Dedifferentiated amniotic fluid mesenchymal stem cell (primary cell): ENCODE results near the gene FBXO4.
A peak's percentile ranks its signal among the peaks of the same experiment; 100 is the strongest.

ENCODE experiments used
- DNase-seq: peaks from one replicate; pipeline ENCODE4 v3.0.0-alpha.2; 2016; ENCODE audit errors: extremely low spot score

The FBXO4 gene, protein sequence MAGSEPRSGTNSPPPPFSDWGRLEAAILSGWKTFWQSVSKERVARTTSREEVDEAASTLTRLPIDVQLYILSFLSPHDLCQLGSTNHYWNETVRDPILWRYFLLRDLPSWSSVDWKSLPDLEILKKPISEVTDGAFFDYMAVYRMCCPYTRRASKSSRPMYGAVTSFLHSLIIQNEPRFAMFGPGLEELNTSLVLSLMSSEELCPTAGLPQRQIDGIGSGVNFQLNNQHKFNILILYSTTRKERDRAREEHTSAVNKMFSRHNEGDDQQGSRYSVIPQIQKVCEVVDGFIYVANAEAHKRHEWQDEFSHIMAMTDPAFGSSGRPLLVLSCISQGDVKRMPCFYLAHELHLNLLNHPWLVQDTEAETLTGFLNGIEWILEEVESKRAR

DNA sequence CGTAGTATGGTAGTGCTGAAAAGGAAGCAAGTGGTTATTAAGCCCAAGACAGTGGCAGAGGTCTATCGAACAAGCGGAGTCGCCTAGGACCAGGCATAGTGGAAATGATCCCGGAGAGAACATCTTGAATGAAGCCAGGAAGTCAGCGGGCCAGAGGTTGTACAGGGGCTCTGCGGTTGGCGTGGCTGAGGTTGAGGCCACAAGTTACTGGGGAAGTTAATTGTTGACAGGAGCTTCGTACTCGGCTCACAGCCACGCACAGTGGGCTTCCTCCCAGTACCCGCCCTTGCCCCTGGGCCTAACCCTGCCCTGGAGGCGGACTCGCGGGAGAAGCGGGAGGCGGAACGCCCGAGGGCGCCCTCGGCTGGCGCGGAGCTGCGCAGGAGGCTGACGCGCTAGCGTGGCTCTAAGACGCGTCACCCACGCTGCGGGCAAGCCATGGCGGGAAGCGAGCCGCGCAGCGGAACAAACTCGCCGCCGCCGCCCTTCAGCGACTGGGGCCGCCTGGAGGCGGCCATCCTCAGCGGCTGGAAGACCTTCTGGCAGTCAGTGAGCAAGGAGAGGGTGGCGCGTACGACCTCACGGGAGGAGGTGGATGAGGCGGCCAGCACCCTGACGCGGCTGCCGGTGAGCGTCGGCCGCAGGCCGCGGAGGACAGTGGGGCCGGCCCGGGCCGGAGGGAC is at the start of gene FBXO4:
FBXO4 (plus strand) TSS at position 410 of the 683 bp plus-strand sequence; CDS start at position 439, 29 bp downstream.
- DNase-seq, result peak; percentile 73

DNA sequence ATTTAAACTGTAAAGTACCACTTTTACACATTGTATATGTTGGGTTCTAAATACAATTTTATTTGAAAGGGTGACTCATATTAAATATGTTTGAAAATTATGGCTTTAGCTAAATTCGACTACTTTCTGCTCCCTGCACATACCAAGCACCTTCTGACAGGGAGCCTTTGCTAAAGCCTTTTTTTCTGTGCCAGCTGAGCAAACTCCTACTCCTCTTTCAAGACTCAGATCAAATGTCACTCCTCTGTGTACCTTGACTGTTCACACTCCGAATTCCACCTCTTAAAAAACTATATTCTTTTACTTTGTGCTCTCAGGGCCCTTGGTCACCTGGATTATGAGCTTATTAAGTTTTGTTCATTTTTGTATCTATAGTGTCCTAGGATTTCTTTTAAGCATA is 48.4 kb upstream of the FBXO4 start:
- DNase-seq, result no peak

DNA sequence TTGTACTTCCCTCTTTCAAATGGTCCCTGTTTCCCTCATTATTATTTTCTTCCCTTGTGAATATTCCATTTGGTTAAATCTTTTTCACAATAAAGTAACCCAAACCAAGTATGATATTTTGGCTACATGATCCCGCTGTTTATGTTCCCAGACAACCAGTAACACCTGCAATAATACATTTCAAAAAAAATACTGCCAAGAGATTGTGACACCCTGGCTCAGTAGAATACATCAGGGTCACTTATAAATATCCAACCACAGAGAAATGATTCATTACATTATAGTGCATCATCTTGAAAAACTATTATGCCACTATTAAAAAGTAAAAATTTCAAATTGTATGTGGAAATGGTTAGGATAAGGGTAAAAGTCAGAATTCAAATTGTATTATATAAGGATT is 47.7 kb upstream of the FBXO4 start:
- no peak for DNase-seq

DNA sequence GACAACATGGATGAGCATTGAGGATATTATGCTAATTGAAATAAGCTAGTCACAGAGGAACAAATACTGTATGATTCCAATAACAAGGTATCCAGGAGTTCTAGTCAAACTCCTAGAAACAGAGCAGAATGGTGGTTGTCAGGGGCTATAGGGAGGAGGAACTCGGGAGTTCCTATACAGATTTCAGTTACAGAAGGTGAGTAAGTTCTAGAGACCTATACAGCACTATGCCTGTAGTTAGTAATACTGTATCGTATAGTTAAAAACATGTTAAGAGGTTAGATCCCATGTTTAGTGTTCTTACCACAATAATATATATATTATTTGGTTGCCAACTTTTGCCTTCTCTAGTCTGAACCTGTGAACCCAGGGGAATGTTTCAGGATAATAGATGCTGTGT is 46.9 kb upstream of the FBXO4 start:
- no peak for DNase-seq

DNA sequence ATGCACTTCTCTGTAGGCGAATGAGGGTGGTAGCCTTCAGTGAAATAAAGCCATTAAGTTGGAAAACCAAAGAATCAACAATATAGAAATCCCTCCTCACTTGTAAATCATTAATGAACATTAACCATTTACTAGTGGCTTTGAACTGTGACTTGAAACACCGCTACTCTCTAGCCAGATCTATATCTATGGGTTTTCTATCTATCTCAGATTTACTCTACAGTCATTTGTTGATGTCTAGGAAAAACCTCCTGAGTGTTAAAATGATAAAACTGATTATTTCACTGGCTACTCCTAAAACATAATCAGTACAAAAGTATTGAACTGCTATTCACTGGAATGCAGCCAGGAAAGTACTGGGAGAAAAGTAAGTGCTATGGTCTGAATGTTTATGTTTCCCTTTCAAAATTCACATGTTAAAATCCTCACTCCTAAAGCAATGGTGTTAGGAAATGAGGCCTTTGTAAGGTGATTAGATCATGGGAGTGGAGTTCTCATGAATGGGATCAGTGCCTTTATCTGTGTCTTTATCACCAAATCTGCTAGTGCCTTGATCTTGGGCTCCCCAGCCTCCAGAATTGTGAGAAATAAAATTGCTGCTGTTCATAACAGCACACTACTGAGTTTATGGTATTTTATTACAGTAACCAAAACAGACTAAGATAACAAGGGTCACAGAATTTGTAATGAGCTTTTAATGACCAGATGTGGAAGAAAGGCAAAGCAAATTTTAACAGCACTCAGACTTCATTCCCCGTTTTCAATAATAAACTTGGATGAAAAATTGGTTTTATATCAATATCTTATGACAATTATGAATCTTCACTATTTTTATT is 46.2 kb upstream of the FBXO4 start:
- DNase-seq, result no peak

DNA sequence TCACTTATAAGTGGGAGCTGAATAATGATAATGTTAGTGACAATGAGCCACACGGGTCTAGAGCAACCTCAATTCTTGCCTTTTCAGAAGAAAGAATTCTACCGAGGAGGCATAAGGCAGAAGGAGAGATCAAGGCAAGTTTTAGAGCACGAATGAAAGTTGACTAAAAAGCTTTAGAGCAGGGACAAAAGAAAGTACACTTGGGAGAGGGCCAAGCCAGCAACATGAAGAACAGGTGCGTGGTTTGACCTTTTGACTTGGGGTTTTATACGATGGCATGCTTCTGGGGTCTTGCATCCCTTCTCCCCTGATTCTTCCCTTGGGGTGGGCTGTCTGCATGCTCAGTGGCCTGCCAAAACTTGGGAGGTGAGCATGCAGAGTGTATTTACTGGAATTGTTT is 42.3 kb upstream of the FBXO4 start:
- DNase-seq, result no peak

DNA sequence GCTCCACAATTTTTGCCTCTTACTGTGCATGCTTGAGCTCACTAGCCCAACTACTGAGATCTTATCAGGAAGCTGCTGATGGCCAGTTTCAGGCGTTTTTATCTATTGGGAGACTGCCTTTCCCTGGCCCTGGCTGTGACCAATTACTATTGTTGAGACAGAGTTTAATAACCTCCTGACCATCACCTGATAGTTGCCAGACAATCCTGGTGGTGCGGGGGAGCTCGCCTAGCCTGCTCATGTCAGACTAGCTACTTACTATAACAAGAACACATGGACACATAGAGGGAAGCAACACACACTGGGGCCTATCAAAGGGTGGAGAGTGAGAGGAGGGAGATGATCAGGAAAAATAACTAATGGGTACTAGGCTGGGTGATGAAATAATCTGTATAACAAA is 41.8 kb upstream of the FBXO4 start:
- no peak for DNase-seq

DNA sequence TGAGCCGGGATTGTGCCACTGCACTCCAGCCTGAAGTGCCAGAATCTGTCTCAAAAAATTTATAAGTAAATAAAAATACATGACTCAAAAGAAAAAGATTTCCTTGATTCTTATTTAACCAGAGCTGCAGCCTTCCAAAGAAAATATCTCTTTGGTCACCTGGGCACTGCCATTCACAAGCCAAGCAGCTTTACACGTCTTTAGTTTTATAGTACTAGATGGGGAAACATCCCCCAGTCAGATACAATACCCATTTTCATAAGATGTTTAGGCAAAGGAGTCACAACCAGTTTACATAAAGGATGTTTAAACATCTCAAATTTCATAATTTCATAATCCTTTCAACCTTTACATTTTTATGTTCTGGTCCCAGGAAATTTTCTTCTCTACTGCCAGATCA is 41.1 kb upstream of the FBXO4 start:
- DNase-seq, result no peak

DNA sequence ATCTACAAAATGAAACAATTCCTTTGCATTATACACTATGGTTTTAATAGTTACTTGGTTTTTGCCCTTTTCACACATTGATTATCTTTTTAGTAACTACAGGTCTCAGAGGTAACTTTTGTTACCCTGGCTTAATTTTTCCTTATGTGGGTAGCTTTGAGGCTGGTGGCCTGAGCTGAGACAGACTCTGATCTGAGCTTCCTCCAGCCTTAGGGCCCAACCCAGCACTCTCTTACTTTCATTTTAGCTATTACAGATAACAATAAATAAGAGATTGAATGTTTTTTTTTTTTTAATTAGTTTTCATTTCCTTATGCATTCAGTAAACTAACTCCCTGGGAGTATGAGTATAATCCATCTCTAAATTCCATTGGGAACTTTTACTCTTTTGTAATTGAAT is 39.8 kb upstream of the FBXO4 start:
- no peak for DNase-seq

DNA sequence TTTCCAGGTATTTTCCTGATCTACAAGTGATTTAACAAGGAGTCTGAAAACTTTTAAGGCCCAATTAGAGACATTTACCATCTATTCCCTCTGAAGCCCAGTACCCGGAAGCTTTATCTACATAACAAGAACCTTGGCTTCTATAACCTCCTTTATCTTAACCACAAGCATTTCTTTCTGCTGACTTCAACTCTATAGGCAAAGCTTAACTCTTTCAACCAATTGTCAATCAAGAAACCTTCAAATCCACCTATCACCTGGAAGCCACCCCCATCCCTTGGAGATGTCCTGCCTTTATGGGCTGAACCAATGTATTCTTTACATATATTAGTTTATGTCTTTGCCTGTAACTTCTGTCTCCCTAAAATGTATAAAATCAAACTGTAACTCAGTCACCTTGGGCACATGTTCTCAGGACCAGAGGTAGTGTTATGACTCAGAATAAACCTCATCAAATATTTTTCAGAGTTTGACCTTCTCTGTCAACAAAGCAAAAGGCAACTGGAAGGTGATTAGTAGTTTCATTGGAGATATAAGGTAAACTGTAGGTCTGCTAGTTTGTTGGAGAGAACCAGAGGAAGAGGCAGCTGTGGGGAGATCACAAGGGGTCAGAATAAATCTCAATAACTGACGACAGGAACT is 33.9 kb upstream of the FBXO4 start:
- DNase-seq, result no peak

DNA sequence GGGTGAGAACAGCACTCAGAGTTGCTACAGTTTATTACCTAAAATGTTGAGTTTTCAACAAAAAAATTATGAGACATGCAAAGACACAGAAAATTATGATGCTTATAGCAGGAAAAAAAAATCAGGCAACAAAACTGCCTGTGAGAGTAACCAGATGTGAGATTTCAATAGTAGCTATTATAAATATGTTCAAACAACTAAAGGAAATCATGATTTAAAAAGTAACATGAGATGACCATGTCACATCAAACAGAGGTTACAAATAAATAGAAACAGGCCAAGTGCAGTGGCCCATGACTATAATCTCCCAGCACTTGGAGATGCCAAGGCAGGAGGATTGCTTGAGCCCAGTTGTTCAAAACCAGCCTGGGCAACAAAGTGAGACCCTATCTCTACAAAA is 33.0 kb upstream of the FBXO4 start:
- no peak for DNase-seq

DNA sequence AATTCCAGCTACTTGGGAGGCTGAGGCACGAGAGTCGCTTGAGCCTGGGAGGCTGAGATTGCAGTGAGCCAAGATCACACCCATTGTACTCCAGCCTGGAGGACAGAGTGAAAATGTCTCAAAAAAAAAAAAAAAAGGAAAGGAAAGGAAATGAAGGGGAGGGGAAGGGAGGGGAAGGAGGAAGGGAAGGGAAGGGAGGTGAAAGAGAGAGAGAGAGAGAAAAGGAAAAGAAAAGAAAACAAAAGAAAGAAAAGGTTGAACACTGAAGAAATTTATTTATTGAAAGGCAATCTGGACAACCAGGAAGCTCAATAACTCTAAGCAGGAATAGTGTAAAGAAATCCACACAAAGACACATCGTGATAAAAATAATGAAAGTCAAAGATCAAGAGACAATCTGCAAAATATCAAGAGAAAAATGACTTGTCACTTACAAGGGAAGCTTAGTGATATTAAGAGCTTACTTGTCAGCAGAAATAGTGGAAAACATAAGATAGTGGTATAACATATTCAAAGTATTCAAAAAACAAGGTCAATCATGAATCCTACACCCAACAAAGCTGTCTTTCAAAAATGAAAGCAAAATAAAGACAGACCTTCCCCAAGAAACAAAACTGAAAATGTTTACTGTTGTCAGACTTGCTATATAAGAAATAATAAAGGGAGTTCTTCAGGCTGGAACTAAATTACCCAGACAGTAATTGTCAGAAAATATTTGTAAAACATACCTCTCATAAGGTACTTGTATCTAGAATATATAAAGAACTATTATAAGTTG is 31.8 kb upstream of the FBXO4 start:
- no peak for DNase-seq

DNA sequence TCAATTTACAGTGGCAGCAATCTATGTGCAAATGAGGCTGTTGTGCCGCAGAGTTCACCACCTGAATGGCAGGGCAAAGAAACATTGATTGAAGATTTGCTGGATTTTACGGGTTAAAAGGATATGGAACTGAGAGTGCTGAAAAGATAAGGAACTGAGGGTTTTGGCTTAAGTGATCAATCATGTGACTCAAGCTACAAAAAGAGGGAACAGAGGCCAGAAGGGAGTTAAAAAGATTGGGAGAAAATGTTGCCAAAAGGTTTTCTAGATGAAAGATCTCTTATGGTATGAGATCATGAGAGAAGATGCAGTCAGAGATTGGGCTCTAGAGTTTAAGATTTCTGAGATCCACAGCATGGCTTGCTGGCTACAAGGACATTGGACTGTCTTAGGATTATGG is 28.9 kb upstream of the FBXO4 start:
- no peak for DNase-seq

DNA sequence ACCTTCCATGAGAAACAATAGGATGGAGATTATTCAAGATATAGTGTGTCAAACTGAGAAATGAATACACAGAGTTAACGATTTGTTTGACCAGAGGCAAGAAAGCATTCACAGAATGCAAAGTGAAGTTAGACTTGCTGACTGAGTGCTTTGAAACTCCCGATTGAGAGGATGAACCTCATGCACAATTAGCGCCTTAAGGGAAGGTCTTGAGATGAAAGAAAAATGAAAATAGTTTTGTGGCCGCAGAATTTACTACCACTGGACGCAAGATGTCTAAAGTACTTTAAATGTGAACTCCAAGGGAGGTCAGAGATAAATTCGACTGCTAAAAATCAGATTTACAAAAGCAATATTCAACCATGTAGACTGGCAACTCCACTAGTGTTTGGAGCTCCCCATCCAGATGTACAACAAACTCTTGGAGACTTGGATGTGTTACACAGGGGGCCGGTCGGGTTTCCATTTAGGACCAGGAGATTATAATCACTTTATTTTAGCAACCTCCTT is 21.6 kb upstream of the FBXO4 start:
- no peak for DNase-seq

DNA sequence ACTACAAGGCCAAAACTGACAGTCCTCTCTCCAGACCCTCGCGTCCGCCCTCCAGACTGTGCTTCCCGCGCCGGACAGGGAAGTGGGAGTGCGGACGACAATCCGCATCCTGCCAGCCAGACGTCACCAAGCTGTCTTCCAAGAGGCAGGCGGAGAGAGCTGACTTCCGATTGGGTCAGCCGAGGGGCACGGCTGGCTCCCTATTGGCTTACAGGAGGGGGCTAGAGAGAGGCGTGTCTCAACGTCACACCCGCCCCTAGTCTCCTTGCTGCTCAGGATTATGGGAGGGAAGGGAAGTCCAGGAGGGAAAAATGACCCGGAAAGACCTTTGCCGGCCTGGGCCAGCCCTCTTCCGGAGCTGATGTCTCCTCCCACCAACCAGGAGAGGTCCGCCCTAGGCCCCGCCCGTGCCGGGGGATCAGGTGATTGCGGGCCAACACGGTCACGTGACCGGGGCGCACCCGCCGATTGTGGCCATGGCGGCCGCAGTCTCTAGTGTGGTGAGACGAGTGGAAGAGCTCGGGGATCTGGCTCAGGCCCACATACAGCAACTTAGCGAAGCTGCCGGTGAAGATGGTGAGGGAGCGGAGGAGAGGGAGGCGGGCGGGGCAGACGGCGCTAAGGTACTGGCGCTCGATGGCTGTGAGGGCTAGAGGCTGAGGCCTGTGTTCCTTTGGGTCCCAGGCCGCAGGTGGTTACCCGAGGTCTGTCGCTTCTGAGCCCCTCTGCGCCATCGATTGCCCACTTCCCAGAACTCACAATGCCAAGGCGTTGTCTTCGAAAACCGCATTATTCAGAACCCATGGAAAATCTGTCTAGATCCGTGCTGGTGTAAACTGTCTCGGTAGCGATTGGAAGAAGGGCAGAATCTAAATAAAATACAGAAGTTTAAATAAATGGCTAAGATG is 20.9 kb upstream of the FBXO4 start, which contains the start of gene RIMOC1:
RIMOC1 (plus strand) TSS at position 453 of the 908 bp plus-strand sequence; CDS start at position 477, 24 bp downstream.
- DNase-seq, result peak; percentile 100

DNA sequence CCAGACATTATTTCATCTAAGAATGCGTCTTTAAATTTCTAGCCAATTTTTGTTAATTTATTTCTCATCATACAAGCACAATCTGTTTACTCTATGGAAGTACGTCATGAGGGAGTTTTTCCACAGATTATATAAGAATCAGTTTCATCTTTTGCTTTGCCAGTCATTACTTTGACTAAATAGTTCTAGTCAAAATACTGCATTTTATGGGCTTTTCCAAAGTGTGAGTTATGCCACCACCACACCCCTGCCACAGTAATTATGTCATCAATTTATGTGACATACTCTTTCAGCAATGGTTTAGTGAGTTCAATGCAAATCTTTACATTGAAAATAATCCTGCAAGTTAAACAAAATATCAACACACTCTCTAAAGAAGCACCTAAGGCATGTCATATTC is 18.9 kb upstream of the FBXO4 start:
- no peak for DNase-seq

DNA sequence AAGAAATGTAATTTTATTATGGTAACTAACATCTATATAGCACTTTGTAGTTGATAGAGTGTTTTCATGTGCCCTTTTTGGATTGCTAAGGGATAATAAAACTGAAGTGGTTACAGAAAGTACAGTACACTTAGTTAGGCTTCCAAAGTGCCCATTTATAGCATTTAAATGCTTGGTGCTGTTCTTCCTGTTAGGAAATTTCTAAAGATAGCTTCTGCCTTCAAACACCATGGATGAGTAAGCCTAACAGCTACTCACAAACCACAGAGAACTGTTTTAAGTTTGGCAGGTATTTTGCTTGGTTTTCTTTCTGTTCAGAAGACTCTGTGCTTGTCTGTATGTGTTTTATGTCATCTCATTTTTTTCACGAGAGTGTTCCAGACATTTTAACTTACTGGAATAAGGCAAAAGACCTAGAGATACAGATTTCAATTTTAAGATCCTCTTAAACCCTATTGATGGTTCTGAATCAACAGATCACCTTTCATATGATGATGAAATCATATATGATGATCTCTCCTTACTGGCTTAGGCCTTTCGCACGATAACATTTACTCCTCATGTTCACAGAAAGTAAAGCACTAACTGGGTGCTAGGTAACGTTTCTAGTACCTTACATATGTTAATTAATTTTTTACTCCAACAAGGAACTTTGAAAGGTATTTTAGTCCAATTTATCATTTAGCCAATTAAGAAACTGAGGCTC is 16.6 kb upstream of the FBXO4 start:
- DNase-seq, result no peak

DNA sequence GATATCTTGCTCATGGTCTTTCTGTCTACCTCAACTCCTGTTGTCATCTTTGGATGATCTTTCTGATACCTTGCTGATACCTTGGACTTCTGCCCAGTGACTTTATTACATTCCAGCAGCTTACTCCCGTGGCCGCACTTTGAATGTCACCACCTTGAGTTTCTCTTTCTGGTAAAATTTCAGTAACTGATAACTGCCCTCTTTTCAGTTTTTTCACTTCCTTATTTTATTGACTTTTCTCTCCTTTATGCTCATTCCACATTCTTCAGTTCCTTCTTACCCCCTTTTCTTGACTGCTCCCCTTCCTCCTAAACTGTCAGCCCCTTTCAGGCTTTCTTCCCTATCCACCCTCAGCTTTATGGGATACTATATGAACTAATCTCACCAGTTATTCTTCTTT is 7.0 kb upstream of the FBXO4 start:
- no peak for DNase-seq

DNA sequence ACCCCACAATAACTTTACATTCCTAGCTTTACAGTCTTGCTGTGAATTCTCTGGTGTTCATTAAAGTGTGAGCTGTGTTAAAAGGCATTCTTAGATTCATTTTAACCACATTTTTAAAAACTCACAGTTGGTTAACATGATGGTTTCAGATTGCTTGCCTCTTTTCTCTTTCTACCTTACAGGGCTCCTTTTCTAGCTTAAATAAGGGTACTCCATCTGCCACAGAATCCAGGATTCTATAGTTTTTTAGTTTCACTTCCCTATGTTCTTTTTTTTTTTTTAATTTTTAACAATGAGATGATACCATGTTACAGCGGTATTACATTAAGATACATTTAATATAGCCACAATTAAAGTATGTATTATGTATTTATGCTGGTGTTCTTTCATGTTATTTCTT is 3.9 kb upstream of the FBXO4 start:
- no peak for DNase-seq
